Measurements from ENCODE around the gene RNF34. TPM values are rescaled to one million over a fixed set of nuclear protein-coding genes. Genes with fewer than 3 reads are reported as not detected.
A peak's percentile ranks its signal among the peaks of the same experiment; 100 is the strongest.

RNF34 gene, protein sequence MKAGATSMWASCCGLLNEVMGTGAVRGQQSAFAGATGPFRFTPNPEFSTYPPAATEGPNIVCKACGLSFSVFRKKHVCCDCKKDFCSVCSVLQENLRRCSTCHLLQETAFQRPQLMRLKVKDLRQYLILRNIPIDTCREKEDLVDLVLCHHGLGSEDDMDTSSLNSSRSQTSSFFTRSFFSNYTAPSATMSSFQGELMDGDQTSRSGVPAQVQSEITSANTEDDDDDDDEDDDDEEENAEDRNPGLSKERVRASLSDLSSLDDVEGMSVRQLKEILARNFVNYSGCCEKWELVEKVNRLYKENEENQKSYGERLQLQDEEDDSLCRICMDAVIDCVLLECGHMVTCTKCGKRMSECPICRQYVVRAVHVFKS
- total RNA-seq: 10 to 100 TPM; 55.5 to 55.8 TPM

DNA sequence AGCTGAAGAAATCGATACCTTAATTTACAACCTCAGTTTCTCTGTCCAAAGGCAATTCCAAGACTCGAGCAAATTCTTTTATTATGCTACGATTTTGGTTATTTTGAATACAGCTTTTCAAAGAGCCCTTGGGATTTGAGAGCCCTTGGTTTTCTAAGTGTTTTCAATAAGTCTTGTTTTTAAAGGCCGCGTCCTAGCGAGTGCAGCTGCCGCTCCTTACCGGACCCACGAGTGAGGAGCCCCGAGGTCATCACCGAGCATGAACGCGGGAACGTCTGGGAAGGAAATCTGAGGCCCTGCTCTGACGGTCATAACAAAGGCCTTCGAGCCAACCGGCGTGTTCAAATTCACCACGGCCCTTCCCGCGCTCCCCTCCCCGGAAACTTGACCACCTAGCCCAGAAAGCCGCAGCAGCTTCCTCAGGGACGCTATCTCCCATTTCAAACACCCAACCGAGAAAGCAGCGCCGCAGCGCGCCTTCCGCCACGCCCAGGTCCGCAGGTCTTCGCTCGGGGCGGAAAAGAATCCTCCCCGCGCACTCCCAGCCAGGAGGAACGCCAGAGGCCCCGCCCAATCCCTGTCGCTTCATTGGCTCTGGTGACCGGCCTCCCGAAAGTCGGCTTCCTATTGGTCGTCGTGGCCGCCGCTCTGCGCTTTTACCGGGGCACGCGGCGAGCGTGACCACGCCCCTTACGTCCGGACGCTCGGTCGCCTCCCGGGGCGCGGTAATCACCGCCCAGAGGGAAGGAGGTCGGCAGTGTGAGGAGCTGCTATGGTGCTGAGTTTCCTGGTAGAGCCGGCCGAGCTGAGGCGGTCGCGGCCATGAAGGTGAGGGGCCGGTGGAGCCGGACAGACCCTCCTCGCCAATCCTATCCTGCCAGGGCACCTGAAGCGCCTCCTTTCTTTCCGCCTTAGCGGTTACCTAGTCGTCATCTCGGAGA is at the start of gene RNF34:
TSS of gene RNF34 (plus strand) at position 728 of the 941 bp plus-strand sequence. CDS start at position 823, 95 bp downstream.
- TF ChIP-seq, protein P1, sequence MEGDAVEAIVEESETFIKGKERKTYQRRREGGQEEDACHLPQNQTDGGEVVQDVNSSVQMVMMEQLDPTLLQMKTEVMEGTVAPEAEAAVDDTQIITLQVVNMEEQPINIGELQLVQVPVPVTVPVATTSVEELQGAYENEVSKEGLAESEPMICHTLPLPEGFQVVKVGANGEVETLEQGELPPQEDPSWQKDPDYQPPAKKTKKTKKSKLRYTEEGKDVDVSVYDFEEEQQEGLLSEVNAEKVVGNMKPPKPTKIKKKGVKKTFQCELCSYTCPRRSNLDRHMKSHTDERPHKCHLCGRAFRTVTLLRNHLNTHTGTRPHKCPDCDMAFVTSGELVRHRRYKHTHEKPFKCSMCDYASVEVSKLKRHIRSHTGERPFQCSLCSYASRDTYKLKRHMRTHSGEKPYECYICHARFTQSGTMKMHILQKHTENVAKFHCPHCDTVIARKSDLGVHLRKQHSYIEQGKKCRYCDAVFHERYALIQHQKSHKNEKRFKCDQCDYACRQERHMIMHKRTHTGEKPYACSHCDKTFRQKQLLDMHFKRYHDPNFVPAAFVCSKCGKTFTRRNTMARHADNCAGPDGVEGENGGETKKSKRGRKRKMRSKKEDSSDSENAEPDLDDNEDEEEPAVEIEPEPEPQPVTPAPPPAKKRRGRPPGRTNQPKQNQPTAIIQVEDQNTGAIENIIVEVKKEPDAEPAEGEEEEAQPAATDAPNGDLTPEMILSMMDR (IDR thresholded peaks at IDR 0.05): no peak
- H3K9me3 ChIP-seq: no peaks in the 10 kb centered on the region
- H3K27me3 ChIP-seq (replicated peaks; ENCODE audit: insufficient read depth): no peaks in the 10 kb centered on the region
- H3K27ac ChIP-seq: peak within 1 kb of the TSS; percentile 72 to 87
- peaks cover 13 to 26% of the 10 kb centered on the region in 2 donors for H3K4me1 ChIP-seq (ENCODE audit: control insufficient read depth in 1 of 2, low read depth in 2 of 2)
- H3K36me3 ChIP-seq: peaks cover under 1% of the 10 kb centered on the region
- peak; percentile 91 for DNase-seq (ENCODE audit: low spot score)
- H3K4me3 ChIP-seq: peak within 1 kb of the TSS; percentile 76
- ATAC-seq (ENCODE audit: insufficient number of reproducible peaks, low FRiP score, low read depth): peak; percentile 97

DNA sequence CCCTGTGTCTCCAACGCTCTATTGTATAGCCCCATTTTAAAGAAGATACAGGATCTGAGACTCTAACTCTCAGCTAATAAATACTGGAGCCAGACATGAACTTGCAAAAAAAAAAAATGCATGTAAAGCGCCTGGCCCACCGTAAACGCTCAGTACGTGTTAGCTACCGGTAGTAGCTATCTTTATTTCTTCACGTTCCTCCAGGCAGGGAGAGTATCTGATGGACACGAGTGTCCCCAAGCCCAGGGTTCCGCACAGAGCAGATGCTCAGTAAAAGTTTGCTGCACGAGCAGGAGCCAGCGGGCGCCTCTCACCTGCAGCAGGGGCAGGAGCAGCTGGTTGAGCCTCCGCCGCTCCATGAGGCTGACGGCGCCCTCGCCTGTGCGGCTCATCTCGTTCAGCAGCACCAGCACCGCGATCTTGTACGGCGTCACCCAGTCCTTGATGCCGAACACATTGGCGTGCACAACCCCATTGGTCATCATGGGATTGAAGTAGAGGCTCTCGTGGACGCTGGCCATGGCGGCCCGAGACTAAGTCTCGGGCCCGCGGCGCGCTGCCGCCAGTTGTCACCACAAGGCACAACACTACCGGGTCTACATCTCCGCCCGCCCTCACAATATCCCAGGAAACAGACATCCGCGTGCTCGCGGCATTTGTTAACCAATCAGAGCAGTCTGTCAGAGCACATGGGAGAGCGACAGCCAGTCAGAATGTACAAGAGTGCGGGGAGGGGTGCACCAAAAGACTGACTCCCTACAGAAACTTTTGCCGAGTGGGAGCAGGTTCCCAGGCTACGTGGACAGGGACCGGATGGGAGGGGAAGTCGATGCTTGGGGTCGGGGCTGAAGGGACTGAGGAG is 47.9 kb upstream of the RNF34 start, which contains the start of gene ANAPC5:
TSS of gene ANAPC5 (minus strand) at position 592 of the 862 bp plus-strand sequence. CDS start at position 521, 71 bp downstream.
- TF ChIP-seq, protein P1 (IDR thresholded peaks at IDR 0.05): peak; percentile 14

DNA sequence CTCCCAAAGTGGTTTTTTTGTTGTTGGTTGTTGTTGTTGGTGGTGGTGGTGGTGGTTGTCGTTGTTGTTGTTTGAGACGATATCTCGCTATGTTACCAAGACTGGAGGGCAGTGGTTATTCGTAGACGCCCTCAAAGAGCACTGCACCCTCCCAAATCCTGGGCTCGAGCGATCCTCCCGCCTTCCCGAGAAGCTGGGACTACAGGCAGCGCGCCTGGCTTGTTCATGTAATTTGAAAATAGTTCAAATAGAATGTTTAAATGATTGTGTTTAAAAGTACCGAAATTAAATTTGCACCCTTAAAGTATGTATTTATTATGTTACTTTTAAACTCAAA is 47.3 kb upstream of the RNF34 start:
- H3K27ac ChIP-seq: peak overlapping the region; percentile 71 to 77
- H3K36me3 ChIP-seq: no peaks in the 10 kb centered on the region
- H3K9me3 ChIP-seq: no peaks in the 10 kb centered on the region
- no peaks in the 10 kb centered on the region for H3K27me3 ChIP-seq (replicated peaks; ENCODE audit: insufficient read depth)
- TF ChIP-seq, protein P1 (IDR thresholded peaks at IDR 0.05): no peak
- ATAC-seq (ENCODE audit: insufficient number of reproducible peaks, low FRiP score, low read depth) (peak; percentile 33), DNase-seq (ENCODE audit: low spot score) (peak; percentile 4)
- peaks cover 11 to 27% of the 10 kb centered on the region in 2 donors for H3K4me1 ChIP-seq (ENCODE audit: control insufficient read depth in 1 of 2, low read depth in 2 of 2)
- H3K4me3 ChIP-seq: peak overlapping the region; percentile 91

More for the DNA sequence above, 47.9 kb upstream of the RNF34 start, which contains the start of gene ANAPC5:
- no peaks in the 10 kb centered on the region for H3K27me3 ChIP-seq (replicated peaks; ENCODE audit: insufficient read depth)
- H3K4me1 ChIP-seq (ENCODE audit: control insufficient read depth in 1 of 2, low read depth in 2 of 2): peaks cover 11 to 27% of the 10 kb centered on the region in 2 donors
- peak within 1 kb of the TSS; percentile 91 for H3K4me3 ChIP-seq
- no peaks in the 10 kb centered on the region for H3K36me3 ChIP-seq
- H3K27ac ChIP-seq: peak within 1 kb of the TSS; percentile 71 to 77
- peak; percentile 94 for DNase-seq (ENCODE audit: low spot score)
- no peaks in the 10 kb centered on the region for H3K9me3 ChIP-seq
- peak; percentile 100 for ATAC-seq (ENCODE audit: insufficient number of reproducible peaks, low FRiP score, low read depth)

DNA sequence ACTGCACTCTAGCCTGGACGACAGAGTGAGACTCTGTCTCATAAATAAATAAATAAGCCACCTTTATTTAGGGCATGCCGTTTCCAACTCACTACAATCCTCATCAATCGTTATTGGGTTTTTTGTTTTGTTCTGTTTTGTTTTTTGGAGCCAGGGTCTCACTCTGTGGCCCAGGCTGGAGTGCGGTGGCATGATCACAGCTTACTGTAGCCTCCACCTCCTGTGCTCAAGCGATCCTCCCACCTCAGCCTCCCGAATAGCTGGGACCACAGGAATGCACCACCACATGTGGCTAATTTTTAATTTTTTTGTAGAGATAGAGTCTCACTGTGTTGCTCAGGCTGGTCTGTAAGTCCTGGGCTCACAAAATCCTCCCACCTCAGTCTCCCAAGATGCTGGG is 44.1 kb upstream of the RNF34 start:
- DNase-seq (ENCODE audit: low spot score): no peak
- H3K9me3 ChIP-seq: no peaks in the 10 kb centered on the region
- no peak overlapping the region for H3K27ac ChIP-seq
- H3K4me3 ChIP-seq: no peak overlapping the region
- no peak for ATAC-seq (ENCODE audit: insufficient number of reproducible peaks, low FRiP score, low read depth)
- TF ChIP-seq, protein P1 (IDR thresholded peaks at IDR 0.05): no peak
- H3K27me3 ChIP-seq (replicated peaks; ENCODE audit: insufficient read depth): no peaks in the 10 kb centered on the region
- no peaks in the 10 kb centered on the region for H3K36me3 ChIP-seq
- peaks cover 7 to 17% of the 10 kb centered on the region in 2 donors for H3K4me1 ChIP-seq (ENCODE audit: control insufficient read depth in 1 of 2, low read depth in 2 of 2)
